Muscle of arm (tissue), 12 donors: Measurements from ENCODE around the gene ARID1B. TPM values are rescaled to one million over a fixed set of nuclear protein-coding genes. Genes with fewer than 3 reads are reported as not detected.

Experiments used
- DNase-seq: peaks from one replicate; pipeline ENCODE4 v3.0.0-alpha.2; 2013
- polyA plus RNA-seq, 12 donors: library from polyadenylated mRNA; unstranded; fragments of 120-200 nt; gene quantifications; one replicate each; pipeline ENCODE4 v1.2.1, GENCODE V29; 2013; ENCODE audit not compliant: insufficient read length in 12 of 12

ARID1B gene
- polyA plus RNA-seq, 12 donors = 54.3 to 377 (median 68.6) TPM

- DNase-seq = no peak
Observed at GRCh38 chr6:157072128-157072527, 294.9 kb downstream of the ARID1B start.

GRCh38 chr6:157073596-157073995, 296.4 kb downstream of the ARID1B start:
- DNase-seq = no peak

- DNase-seq = no peak
Observed at GRCh38 chr6:157074969-157075368, 297.8 kb downstream of the ARID1B start.

GRCh38 chr6:157075549-157076450, 298.6 kb downstream of the ARID1B start:
- no peak for DNase-seq

GRCh38 chr6:157076451-157076822, 299.3 kb downstream of the ARID1B start:
- no peak for DNase-seq

- no peak for DNase-seq
Observed at GRCh38 chr6:157077251-157077650, 300.1 kb downstream of the ARID1B start.

- DNase-seq = no peak
Observed at GRCh38 chr6:157078326-157078725, 301.1 kb downstream of the ARID1B start.

- no peak for DNase-seq
Observed at GRCh38 chr6:157079277-157079676, 302.1 kb downstream of the ARID1B start.

- DNase-seq = no peak
Observed at GRCh38 chr6:157079771-157080170, 302.6 kb downstream of the ARID1B start.

GRCh38 chr6:157080986-157081391, 303.8 kb downstream of the ARID1B start:
- no peak for DNase-seq

- DNase-seq = no peak
Observed at GRCh38 chr6:157083343-157083742, 306.2 kb downstream of the ARID1B start.

- no peak for DNase-seq
Observed at GRCh38 chr6:157086632-157087031, 309.5 kb downstream of the ARID1B start.

- no peak for DNase-seq
Observed at GRCh38 chr6:157087974-157088373, 310.8 kb downstream of the ARID1B start.

- no peak for DNase-seq
Observed at GRCh38 chr6:157088841-157089240, 311.7 kb downstream of the ARID1B start.

- DNase-seq = no peak
Observed at GRCh38 chr6:157089258-157089657, 312.1 kb downstream of the ARID1B start.

- no peak for DNase-seq
Observed at GRCh38 chr6:157089851-157090250, 312.7 kb downstream of the ARID1B start.

- DNase-seq = no peak
Observed at GRCh38 chr6:157090736-157091135, 313.6 kb downstream of the ARID1B start.

GRCh38 chr6:157091243-157091642, 314.1 kb downstream of the ARID1B start:
- no peak for DNase-seq

- peak; percentile 32 for DNase-seq
Observed at GRCh38 chr6:157091856-157092460, 314.8 kb downstream of the ARID1B start.

GRCh38 chr6:157092736-157093135, 315.6 kb downstream of the ARID1B start:
- DNase-seq = no peak

GRCh38 chr6:157093536-157093935, 316.4 kb downstream of the ARID1B start:
- DNase-seq = peak; percentile 33

GRCh38 chr6:157094038-157094437, 316.9 kb downstream of the ARID1B start:
- no peak for DNase-seq

GRCh38 chr6:157095084-157095483, 317.9 kb downstream of the ARID1B start:
- DNase-seq = no peak
